Measurements from ENCODE around the gene BMP4. TPM values are rescaled to one million over a fixed set of nuclear protein-coding genes. Genes with fewer than 3 reads are reported as not detected.

BMP4 gene
- total RNA-seq, 4 donors from 2014 or later = 9.9 to 23.7 (median 15.4) TPM

DNA sequence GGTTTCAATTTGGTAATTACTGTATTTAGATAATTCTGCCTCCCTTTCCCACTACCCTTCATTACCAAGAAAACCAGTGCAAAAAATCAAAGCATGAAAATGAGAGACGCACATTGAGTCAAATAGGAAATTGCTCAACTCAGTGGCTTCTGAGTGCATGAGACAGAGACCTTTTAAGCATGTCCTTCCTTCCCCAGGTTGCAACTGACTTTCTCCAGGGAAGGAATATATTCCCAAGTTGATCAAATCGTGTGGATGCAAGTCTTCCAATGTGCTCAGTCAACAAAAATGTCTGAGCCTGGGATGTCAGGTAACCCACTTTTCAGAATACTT is 12.9 kb downstream of the BMP4 start:
- TF ChIP-seq POLR2A (IDR thresholded peaks at IDR 0.05) (no peak), EP300 (IDR thresholded peaks at IDR 0.05) (no peak), POLR2AphosphoS5 (IDR thresholded peaks at IDR 0.05) (no peak)
- TF ChIP-seq, protein P1, sequence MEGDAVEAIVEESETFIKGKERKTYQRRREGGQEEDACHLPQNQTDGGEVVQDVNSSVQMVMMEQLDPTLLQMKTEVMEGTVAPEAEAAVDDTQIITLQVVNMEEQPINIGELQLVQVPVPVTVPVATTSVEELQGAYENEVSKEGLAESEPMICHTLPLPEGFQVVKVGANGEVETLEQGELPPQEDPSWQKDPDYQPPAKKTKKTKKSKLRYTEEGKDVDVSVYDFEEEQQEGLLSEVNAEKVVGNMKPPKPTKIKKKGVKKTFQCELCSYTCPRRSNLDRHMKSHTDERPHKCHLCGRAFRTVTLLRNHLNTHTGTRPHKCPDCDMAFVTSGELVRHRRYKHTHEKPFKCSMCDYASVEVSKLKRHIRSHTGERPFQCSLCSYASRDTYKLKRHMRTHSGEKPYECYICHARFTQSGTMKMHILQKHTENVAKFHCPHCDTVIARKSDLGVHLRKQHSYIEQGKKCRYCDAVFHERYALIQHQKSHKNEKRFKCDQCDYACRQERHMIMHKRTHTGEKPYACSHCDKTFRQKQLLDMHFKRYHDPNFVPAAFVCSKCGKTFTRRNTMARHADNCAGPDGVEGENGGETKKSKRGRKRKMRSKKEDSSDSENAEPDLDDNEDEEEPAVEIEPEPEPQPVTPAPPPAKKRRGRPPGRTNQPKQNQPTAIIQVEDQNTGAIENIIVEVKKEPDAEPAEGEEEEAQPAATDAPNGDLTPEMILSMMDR (IDR thresholded peaks at IDR 0.05) = no peak
- no peak overlapping the region for H3K4me3 ChIP-seq
- peaks cover 6% of the 10 kb centered on the region for H3K4me1 ChIP-seq
- H3K27ac ChIP-seq = no peak overlapping the region
- H3K36me3 ChIP-seq = no peaks in the 10 kb centered on the region
- peaks cover 21% of the 10 kb centered on the region for H3K27me3 ChIP-seq
- WGBS = 64% methylated on average over 2 of the region's 2 CpGs
- no peaks in the 10 kb centered on the region for H3K9me3 ChIP-seq
- DNase-seq (ENCODE audit: low spot score in 2 of 2) = no peak

DNA sequence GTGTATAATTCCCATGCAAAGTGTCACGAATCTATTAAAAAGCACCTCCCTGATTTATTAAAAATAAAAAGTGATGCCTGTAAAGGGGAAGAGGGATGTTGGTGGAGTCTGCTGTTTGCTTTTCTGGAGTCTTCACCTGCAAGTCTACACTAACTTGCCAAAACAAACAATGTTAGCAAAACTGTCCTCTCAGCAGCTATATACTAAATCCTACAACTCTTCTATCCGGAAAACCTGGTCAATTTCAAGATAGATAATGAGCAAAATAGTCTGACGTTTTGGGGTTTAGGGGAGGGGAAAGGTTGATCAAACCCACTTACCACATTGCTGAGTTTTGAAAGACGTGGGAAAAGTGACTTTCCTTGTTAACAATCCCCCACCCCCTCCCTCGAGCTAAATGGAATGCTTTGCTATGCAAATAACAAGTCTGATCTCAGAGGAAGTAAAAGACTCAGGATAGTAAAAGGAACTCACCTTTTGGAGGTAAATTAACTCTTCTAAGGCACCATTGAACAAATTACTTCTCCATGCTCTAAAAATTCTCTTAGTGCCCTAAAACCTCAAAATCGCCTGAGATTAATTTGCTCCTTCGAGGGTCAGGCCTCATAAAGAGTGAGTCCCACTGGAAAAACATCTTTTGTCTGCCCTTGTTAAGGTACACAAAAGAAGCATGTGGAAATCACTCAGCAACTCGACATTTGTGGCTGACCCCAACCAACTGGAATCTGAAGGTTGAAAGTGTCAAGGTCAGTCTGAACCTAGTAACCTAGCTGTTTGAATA is 13.5 kb downstream of the BMP4 start:
- no peaks in the 10 kb centered on the region for H3K9me3 ChIP-seq
- WGBS = 61% methylated on average over 8 of the region's 8 CpGs
- no peak for DNase-seq (ENCODE audit: low spot score in 2 of 2)
- no peak overlapping the region for H3K4me3 ChIP-seq
- H3K27me3 ChIP-seq = peaks cover 21% of the 10 kb centered on the region
- TF ChIP-seq, protein P1 (IDR thresholded peaks at IDR 0.05) = no peak
- TF ChIP-seq POLR2A (IDR thresholded peaks at IDR 0.05) (no peak), EP300 (IDR thresholded peaks at IDR 0.05) (no peak), POLR2AphosphoS5 (IDR thresholded peaks at IDR 0.05) (no peak)
- peaks cover 6% of the 10 kb centered on the region for H3K4me1 ChIP-seq
- H3K36me3 ChIP-seq = no peaks in the 10 kb centered on the region
- H3K27ac ChIP-seq = no peak overlapping the region

DNA sequence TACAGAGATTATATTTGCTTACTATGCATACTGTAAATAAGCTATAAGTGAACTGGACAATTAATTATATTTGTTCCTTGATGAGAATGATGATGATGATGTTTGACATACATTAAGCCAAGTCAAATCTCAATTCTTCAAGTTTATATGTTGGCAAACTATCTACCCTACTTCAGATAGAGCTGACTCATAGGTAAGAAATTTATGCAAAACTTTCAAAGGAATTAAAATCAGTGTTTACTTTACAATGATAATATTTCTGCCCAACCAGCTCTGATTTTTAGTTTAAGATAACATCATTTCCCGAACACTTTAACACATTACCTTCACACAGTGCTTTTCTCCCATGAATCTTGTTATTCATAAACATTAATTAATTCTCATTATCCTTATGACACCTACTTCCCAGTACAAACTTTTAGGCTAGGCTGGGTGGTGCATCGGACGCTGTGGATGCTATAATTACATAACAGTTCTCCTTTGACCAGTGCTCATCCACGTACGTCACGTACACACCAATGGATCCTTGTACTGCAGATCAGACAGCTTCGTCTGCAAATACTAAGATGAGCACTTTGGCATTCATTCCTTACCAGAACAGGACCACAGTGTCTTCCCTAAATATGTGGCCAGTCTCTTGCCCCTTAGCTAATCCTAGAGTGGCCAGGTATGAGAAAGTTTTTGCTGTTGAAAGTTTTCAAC is 18.3 kb downstream of the BMP4 start:
- no peak for DNase-seq (ENCODE audit: low spot score in 2 of 2)
- WGBS = 68% methylated on average over 7 of the region's 7 CpGs

DNA sequence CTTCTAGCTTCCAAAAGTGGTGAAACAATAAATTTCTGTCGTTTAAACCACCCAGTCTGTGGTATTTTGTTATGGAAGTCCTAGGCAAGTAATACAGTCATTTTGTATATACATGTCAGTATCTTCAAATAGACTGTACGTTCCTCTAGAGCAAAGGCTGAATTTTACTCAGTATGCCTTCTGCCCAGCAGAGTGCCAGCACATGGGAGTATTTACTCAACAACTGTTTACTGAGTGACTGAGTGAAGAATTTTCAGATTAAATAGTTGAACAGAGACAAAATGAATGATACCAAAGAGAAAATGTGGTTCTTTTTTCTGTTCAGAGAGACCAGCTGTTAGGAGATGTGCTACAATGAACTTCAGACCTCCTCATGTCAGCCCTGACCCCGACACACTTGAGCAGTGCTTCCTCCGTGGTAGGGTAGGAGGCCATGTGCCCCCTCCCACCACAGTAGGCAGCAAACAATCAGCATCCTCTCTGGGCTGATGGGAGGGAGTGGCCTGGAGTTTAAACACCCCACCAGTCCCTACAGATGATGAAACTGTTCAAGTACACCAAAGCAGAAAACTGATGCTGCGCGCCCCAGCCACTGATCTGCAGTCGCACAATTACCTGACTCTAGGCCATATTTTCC is 21.7 kb downstream of the BMP4 start:
- Histone ChIP-seq H3K27me3 (no peaks in the 10 kb centered on the region), H3K4me3 (no peak overlapping the region), H3K27ac (no peak overlapping the region), H3K36me3 (no peaks in the 10 kb centered on the region), H3K4me1 (no peaks in the 10 kb centered on the region), H3K9me3 (no peaks in the 10 kb centered on the region)
- no peak for DNase-seq (ENCODE audit: low spot score in 2 of 2)
- TF ChIP-seq, protein P1 (IDR thresholded peaks at IDR 0.05) = no peak
- TF ChIP-seq EP300 (IDR thresholded peaks at IDR 0.05) (no peak), POLR2AphosphoS5 (IDR thresholded peaks at IDR 0.05) (no peak), POLR2A (IDR thresholded peaks at IDR 0.05) (no peak)
- 86% methylated on average over 7 of the region's 7 CpGs for WGBS

More for the DNA sequence above, 18.3 kb downstream of the BMP4 start:
- no peaks in the 10 kb centered on the region for H3K36me3 ChIP-seq
- H3K27me3 ChIP-seq = no peaks in the 10 kb centered on the region
- H3K9me3 ChIP-seq = no peaks in the 10 kb centered on the region
- H3K27ac ChIP-seq = no peak overlapping the region
- TF ChIP-seq, protein P1 (IDR thresholded peaks at IDR 0.05) = no peak
- TF ChIP-seq POLR2AphosphoS5 (IDR thresholded peaks at IDR 0.05) (no peak), POLR2A (IDR thresholded peaks at IDR 0.05) (no peak), EP300 (IDR thresholded peaks at IDR 0.05) (no peak)
- no peak overlapping the region for H3K4me3 ChIP-seq
- no peaks in the 10 kb centered on the region for H3K4me1 ChIP-seq

DNA sequence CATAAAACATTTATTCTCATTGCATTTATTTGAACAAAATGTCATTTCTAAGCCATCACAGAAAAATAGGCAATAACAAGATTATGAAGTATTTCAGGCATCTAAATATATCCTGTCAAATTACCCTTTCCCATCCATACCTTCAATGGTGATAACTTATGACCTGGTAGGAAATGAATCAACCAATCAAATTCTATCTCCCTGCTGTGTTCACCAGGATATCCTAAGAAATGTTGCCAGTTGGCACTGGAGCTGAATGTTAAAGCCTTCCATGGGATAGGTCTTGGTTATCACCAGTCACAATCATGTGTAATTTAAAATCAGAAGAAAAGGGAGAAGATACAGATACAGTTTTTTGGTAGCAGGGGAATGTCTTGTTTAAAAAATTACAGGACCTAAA is 23.7 kb downstream of the BMP4 start:
- H3K9me3 ChIP-seq = no peaks in the 10 kb centered on the region
- no peaks in the 10 kb centered on the region for H3K36me3 ChIP-seq
- H3K27me3 ChIP-seq = no peaks in the 10 kb centered on the region
- no peaks in the 10 kb centered on the region for H3K4me1 ChIP-seq
- TF ChIP-seq POLR2A (IDR thresholded peaks at IDR 0.05) = no peak
- TF ChIP-seq EP300 (IDR thresholded peaks at IDR 0.05) = no peak
- TF ChIP-seq, protein P1 (IDR thresholded peaks at IDR 0.05) = no peak
- no peak for TF ChIP-seq POLR2AphosphoS5 (IDR thresholded peaks at IDR 0.05)
- no peak overlapping the region for H3K4me3 ChIP-seq
- H3K27ac ChIP-seq = no peak overlapping the region
- no peak for DNase-seq (ENCODE audit: low spot score in 2 of 2)

All from suprapubic skin (tissue), 4 donors.